Smooth muscle cell of the brain vasculature (primary cell): ENCODE data around the gene ACSF3.

ENCODE experiments used
- DNase-seq: peaks from one replicate; pipeline ENCODE4 v3.0.0-alpha.2; 2012; ENCODE audit warnings: low read depth, low spot score

The ACSF3 gene

DNA sequence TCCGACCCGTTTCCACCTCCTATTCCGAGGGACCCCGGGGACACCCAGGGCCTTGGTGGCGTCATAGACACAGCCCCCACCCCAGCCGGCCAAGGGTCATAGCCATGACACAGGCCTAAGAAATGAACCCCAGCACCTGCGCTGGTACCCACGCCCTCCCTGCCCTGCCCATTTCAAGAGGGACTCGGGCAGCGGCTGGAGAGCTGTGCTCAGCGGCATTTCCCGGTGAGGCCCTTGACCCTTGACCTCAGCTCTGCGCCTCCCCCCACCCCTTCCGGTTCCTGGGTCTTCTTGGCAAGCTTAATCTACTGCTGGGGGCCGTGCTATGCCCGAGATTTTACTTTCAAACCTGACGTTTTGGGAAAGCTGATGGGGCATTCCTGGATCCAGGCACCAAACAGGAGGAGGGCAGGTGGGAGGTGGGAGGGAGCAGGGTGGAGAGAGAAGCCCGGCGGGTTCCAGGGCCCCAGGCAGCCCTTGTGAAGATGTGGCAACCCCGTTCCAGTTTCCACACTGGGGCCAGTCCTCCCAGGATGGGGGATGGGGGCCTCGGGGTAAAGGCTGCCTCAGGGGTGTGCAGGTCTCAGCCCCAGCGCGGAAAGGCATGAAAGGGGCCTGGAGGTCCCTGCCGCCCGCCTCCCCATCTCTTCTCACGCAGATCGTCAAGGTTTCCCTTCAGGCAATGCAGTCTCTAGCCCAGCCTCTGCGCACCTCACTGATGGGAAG, 106.6 kb downstream of the ACSF3 start, which contains the start of gene SLC22A31:
SLC22A31 (minus strand) TSS at position 414 of the 726 bp plus-strand sequence; CDS start at position 378, 36 bp downstream.
- DNase-seq, result no peak

DNA sequence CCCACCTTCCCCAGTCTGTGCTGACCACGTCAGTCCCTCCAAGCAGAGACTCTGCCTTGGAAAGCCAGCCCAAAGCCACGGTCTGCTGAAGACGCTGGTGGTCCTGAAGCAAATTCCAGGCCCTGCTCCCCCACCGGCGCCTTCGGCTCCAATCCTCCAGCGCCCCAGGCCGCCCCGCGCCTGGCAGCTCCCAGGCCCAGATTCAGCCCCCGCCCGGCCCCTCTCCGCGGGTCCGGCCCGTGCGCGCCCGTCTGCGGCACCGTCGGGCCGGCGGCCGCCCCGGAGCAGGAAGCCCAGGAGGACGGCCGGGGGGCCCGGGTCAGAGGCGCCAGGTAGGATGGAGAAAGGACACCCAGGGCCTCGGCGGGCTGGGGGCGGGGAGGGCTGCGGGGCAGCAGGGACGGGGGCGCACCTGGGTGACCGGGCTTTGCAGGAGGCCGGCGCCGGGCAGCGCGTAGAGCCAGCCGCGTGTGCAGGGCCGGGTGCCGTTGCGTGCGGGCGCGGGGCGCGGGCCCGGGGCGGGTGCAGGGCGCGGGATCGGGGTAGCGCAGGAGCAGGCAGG, 107.3 kb downstream of the ACSF3 start:
- DNase-seq, result no peak

DNA sequence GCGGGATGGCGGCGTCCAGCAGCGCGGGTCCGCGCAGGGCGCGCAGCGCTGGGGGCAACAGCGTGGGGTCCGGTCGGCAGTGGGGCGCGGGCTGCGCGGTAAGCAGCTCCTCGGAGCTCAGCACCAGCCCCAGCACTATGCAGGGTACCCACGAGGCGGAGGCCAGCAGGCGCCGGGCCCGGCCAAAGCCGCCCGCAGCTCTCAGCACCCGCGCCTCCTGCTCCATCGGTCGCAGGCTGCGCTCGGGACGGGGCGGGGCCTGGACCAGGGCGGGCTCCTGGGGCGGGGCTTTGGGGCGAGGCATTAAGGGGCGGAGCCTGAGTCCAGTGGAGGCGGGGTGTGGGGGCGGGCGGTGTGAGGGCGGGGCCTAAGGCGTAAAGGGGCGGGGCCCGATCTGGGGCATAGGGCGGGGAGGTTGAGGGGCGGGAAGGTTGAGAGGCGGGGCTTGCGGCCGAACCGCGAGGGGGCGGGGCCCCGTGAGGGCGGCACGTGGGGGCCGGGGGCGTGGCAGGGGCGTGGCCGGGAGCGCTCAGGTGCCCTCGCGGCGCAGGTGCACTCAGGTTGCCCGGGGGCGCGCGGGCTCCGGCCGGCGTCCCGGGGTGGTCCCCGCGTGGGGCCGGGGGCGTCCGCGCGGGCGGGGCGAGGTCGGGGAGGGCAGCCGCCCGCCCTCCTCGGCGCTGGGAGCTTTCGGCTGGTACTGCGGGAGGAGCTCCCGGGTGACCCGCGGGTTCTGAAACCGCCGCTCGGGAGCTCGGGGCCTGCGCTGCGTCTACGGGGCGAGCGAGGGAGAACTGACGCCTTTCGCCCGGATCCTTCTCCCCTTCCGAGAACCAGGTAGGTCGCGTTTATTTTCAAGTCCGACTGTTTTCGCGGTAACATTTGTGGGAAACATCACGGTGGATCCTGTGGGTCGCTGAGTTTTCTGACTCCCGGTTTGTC, 108.1 kb downstream of the ACSF3 start:
- no peak for DNase-seq

DNA sequence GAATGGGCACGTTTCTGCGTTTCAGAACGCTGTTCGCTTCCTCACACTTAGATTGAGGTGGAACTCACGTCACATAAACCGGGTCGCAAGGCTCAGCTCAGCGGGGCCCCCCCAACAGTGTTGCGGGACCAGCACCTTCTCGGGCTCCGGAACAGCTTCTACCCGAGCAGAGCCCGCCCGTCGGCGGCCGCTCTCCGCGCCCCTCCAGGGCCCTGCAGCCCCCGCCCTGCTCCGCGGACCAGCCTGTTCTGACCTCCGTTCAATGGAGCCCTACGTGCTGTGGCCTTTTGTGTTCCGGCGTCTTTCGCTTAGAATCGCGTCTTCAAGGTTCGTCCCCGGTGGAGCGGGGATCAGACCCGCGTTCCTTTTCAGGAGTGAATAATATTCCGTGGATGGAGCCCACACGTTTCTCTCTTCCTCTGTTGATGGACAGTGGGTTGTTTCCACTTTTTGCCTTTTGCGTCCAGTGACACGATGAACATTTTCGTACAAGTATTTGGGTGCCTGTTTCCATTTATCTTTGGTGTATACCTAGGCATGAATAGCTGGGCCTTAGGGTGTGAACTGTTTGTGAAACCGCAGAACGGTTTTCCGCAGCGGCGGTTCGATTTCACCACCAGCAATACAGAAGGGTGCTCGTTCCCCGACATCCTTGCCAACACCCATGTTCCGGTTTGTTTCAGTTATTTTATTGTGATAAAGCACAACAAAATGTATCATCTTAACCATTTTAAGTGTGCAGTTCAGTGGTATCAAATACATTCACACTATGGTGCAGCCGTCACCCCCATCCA, 109.0 kb downstream of the ACSF3 start:
- DNase-seq, result no peak
